GM21367 (cell line): Measurements from ENCODE around the gene TFCP2.
"Not testable (repeated sequence)": the region's sequence is repeated elsewhere in the genome, so short reads cannot be mapped to it uniquely, and the experiment has no call there.

Experiments
- ATAC-seq: cut with Tn5 transposase; IDR thresholded peaks from one replicate; pipeline ENCODE4 v1.9.1; 2021; ENCODE audit not compliant: unreplicated experiment

The TFCP2 gene

GRCh38 chr12:51172515-51173431 is at the start of gene TFCP2:
Gene TFCP2 (minus strand): TSS chr12:51173135. CDS start chr12:51172422, 713 bp downstream.
- ATAC-seq, result peak; percentile 92

- ATAC-seq, result no peak
Measured at GRCh38 chr12:51222461-51222860, 49.5 kb upstream of the TFCP2 start.

- ATAC-seq, result not testable (repeated sequence)
Measured at GRCh38 chr12:51219857-51220256, 46.9 kb upstream of the TFCP2 start.

GRCh38 chr12:51219322-51219721 is 46.4 kb upstream of the TFCP2 start:
- no peak for ATAC-seq

GRCh38 chr12:51218607-51219161 is 45.7 kb upstream of the TFCP2 start:
- ATAC-seq, result no peak

GRCh38 chr12:51217968-51218606 is 45.2 kb upstream of the TFCP2 start, which contains the start of gene POU6F1:
Gene POU6F1 (minus strand): TSS chr12:51218062. CDS start chr12:51206836, 11,226 bp downstream.
- ATAC-seq, result peak; percentile 62

- ATAC-seq, result peak; percentile 48
Measured at GRCh38 chr12:51217133-51217967, 44.4 kb upstream of the TFCP2 start.

- ATAC-seq, result no peak
Measured at GRCh38 chr12:51216642-51217041, 43.7 kb upstream of the TFCP2 start.

- no peak for ATAC-seq
Measured at GRCh38 chr12:51214895-51215294, 42.0 kb upstream of the TFCP2 start.

- ATAC-seq, result no peak
Measured at GRCh38 chr12:51210690-51211395, 37.9 kb upstream of the TFCP2 start.

- no peak for ATAC-seq
Measured at GRCh38 chr12:51209259-51209658, 36.3 kb upstream of the TFCP2 start.

GRCh38 chr12:51208016-51208660 is 35.2 kb upstream of the TFCP2 start:
- ATAC-seq, result no peak

- no peak for ATAC-seq
Measured at GRCh38 chr12:51205350-51205749, 32.4 kb upstream of the TFCP2 start.

GRCh38 chr12:51202718-51203117 is 29.8 kb upstream of the TFCP2 start:
- ATAC-seq, result no peak

- ATAC-seq, result no peak
Measured at GRCh38 chr12:51200806-51201205, 27.9 kb upstream of the TFCP2 start.

GRCh38 chr12:51200156-51200555 is 27.2 kb upstream of the TFCP2 start:
- no peak for ATAC-seq

- ATAC-seq, result no peak
Measured at GRCh38 chr12:51199366-51199945, 26.5 kb upstream of the TFCP2 start.

- ATAC-seq, result no peak
Measured at GRCh38 chr12:51198568-51199365, 25.8 kb upstream of the TFCP2 start.
